ENCODE measurements around the gene PDLIM1.

GRCh38 chr10:95201736-95202135 lies 89.1 kb downstream of the PDLIM1 start:
- TF ChIP-seq, protein P1, sequence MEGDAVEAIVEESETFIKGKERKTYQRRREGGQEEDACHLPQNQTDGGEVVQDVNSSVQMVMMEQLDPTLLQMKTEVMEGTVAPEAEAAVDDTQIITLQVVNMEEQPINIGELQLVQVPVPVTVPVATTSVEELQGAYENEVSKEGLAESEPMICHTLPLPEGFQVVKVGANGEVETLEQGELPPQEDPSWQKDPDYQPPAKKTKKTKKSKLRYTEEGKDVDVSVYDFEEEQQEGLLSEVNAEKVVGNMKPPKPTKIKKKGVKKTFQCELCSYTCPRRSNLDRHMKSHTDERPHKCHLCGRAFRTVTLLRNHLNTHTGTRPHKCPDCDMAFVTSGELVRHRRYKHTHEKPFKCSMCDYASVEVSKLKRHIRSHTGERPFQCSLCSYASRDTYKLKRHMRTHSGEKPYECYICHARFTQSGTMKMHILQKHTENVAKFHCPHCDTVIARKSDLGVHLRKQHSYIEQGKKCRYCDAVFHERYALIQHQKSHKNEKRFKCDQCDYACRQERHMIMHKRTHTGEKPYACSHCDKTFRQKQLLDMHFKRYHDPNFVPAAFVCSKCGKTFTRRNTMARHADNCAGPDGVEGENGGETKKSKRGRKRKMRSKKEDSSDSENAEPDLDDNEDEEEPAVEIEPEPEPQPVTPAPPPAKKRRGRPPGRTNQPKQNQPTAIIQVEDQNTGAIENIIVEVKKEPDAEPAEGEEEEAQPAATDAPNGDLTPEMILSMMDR (IDR thresholded peaks at IDR 0.05): peak; percentile 52
- TF ChIP-seq, protein P2, sequence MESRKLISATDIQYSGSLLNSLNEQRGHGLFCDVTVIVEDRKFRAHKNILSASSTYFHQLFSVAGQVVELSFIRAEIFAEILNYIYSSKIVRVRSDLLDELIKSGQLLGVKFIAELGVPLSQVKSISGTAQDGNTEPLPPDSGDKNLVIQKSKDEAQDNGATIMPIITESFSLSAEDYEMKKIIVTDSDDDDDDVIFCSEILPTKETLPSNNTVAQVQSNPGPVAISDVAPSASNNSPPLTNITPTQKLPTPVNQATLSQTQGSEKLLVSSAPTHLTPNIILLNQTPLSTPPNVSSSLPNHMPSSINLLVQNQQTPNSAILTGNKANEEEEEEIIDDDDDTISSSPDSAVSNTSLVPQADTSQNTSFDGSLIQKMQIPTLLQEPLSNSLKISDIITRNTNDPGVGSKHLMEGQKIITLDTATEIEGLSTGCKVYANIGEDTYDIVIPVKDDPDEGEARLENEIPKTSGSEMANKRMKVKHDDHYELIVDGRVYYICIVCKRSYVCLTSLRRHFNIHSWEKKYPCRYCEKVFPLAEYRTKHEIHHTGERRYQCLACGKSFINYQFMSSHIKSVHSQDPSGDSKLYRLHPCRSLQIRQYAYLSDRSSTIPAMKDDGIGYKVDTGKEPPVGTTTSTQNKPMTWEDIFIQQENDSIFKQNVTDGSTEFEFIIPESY (IDR thresholded peaks at IDR 0.05; ENCODE audit: borderline replicate concordance, low read depth): no peak
- TF ChIP-seq GABPA (IDR thresholded peaks at IDR 0.05; ENCODE audit: low read depth) (no peak), USF1 (IDR thresholded peaks at IDR 0.05; ENCODE audit: borderline replicate concordance, low read depth) (no peak), POLR2AphosphoS5 (IDR thresholded peaks at IDR 0.05; ENCODE audit: low read depth, low read length) (no peak), RCOR1 (IDR thresholded peaks at IDR 0.05; ENCODE audit: low read length) (no peak)
- TF ChIP-seq, protein P3, sequence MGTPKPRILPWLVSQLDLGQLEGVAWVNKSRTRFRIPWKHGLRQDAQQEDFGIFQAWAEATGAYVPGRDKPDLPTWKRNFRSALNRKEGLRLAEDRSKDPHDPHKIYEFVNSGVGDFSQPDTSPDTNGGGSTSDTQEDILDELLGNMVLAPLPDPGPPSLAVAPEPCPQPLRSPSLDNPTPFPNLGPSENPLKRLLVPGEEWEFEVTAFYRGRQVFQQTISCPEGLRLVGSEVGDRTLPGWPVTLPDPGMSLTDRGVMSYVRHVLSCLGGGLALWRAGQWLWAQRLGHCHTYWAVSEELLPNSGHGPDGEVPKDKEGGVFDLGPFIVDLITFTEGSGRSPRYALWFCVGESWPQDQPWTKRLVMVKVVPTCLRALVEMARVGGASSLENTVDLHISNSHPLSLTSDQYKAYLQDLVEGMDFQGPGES (IDR thresholded peaks at IDR 0.05; ENCODE audit: low read depth, low read length): no peak
- TF ChIP-seq, protein P4, sequence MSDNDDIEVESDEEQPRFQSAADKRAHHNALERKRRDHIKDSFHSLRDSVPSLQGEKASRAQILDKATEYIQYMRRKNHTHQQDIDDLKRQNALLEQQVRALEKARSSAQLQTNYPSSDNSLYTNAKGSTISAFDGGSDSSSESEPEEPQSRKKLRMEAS (IDR thresholded peaks at IDR 0.05; ENCODE audit: low read depth): no peak

Data from SK-N-SH (cell line).